Loucy (cell line): ENCODE data around the gene KCNAB3.

ENCODE experiments used
- H2AFZ ChIP-seq: fragments of 200-600 bp; sonication (generic); 2 replicates; pipeline ENCODE4 v1.6.0; 2016; ENCODE audit warnings: antibody characterized with exemption, mild to moderate bottlenecking, low read length, moderate library complexity
- H3F3A ChIP-seq: fragments of 200-600 bp; 2 replicates; pipeline ENCODE4 v1.6.0; 2016; ENCODE audit warnings: antibody characterized with exemption, low read depth, mild to moderate bottlenecking
- H3K27me3 ChIP-seq: fragments of 200-600 bp; sonication (generic); 2 replicates; pipeline ENCODE4 v1.6.1; 2014; ENCODE audit warnings: low read length, mild to moderate bottlenecking; ENCODE audit not compliant: insufficient read depth, poor library complexity, severe bottlenecking
- H3K36me3 ChIP-seq: fragments of 200-600 bp; sonication (generic); 2 replicates; pipeline ENCODE4 v1.6.1; 2016; ENCODE audit warnings: low read length; ENCODE audit not compliant: insufficient read depth
- H3K4me1 ChIP-seq: fragments of 200-600 bp; sonication (generic); 2 replicates; pipeline ENCODE4 v1.5.1; 2014; ENCODE audit warnings: low read length, mild to moderate bottlenecking; ENCODE audit not compliant: insufficient read depth, poor library complexity, severe bottlenecking
- H3K4me2 ChIP-seq: fragments of 200-600 bp; sonication (generic); 2 replicates; pipeline ENCODE4 v1.6.0; 2014; ENCODE audit warnings: antibody characterized with exemption, low read length, low read depth, mild to moderate bottlenecking; ENCODE audit not compliant: poor library complexity, severe bottlenecking
- H3K4me3 ChIP-seq: fragments of 200-600 bp; sonication (generic); 2 replicates; pipeline ENCODE4 v1.5.1; 2014; ENCODE audit warnings: low read length, mild to moderate bottlenecking, mixed read lengths; ENCODE audit not compliant: poor library complexity, severe bottlenecking
- H3K79me2 ChIP-seq: fragments of 200-600 bp; sonication (generic); 2 replicates; pipeline ENCODE4 v1.6.1; 2014; ENCODE audit warnings: low read length; ENCODE audit not compliant: insufficient read depth
- H3K9ac ChIP-seq: fragments of 200-600 bp; sonication (generic); 2 replicates; pipeline ENCODE4 v1.6.0; 2014; ENCODE audit warnings: mild to moderate bottlenecking, low read depth, low read length, moderate library complexity; ENCODE audit not compliant: poor library complexity, severe bottlenecking
- H3K9me2 ChIP-seq: fragments of 200-600 bp; sonication (generic); replicated peaks from 2 replicates; pipeline ENCODE4 v1.6.1; 2016; ENCODE audit warnings: low read depth, low read length, mixed read lengths
- H3K9me3 ChIP-seq: fragments of 200-600 bp; sonication (generic); 2 replicates; pipeline ENCODE4 v1.6.1; 2014; ENCODE audit warnings: mild to moderate bottlenecking, antibody characterized with exemption, low read length, low read depth; ENCODE audit not compliant: insufficient read depth
- H4K20me1 ChIP-seq: fragments of 200-600 bp; sonication (generic); 2 replicates; pipeline ENCODE4 v1.6.0; 2014; ENCODE audit warnings: antibody characterized with exemption, low read length, mild to moderate bottlenecking; ENCODE audit not compliant: insufficient read depth, poor library complexity, severe bottlenecking
- EZH2phosphoT487 ChIP-seq: fragments of 200-600 bp; IDR thresholded peaks from 2 replicates; pipeline ENCODE4 v1.6.1; 2018; ENCODE audit warnings: antibody characterized with exemption, mild to moderate bottlenecking, moderate library complexity, borderline replicate concordance
- TF ChIP-seq, protein P1 (sequence below): fragments of 200-600 bp; sonication (generic); conservative IDR thresholded peaks from 2 replicates; pipeline ENCODE4 v1.5.1; 2014; ENCODE audit warnings: mild to moderate bottlenecking, antibody characterized with exemption, low read length

KCNAB3 gene

DNA sequence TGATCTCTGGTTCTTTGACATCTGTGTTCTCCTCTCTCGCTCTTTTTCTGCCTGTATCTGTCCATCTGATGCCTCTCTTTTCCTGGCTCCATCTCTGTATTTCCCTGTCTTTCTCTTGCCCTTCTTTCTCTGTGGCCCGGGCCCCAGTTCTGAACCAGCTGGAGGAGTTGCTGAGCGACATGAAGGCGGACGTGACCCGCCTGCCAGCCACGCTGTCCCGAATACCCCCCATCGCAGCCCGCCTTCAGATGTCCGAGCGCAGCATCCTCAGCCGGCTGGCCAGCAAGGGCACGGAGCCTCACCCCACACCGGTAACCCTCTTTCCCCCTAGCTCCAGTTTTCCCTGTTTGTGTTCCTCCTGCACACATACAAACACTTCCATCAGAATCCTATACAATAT lies 19.4 kb downstream of the KCNAB3 start:
- Histone ChIP-seq H3K9me3 (no peaks in the 10 kb centered on the region), H3K4me2 (no peak overlapping the region), H3K27me3 (no peaks in the 10 kb centered on the region), H3K9ac (no peak overlapping the region), H3F3A (peaks cover 10% of the 10 kb centered on the region; the same call in 1 of the 2 replicates), H3K9me2 (no peaks in the 10 kb centered on the region), H3K79me2 (peaks cover 7% of the 10 kb centered on the region; the same call in 1 of the 2 replicates), H4K20me1 (peaks cover 4% of the 10 kb centered on the region), H3K4me1 (peaks cover 14% of the 10 kb centered on the region), H2AFZ (no peak overlapping the region), H3K36me3 (peaks cover 74% of the 10 kb centered on the region; the same call in 1 of the 2 replicates), H3K4me3 (no peak overlapping the region)
- TF ChIP-seq, protein P1, sequence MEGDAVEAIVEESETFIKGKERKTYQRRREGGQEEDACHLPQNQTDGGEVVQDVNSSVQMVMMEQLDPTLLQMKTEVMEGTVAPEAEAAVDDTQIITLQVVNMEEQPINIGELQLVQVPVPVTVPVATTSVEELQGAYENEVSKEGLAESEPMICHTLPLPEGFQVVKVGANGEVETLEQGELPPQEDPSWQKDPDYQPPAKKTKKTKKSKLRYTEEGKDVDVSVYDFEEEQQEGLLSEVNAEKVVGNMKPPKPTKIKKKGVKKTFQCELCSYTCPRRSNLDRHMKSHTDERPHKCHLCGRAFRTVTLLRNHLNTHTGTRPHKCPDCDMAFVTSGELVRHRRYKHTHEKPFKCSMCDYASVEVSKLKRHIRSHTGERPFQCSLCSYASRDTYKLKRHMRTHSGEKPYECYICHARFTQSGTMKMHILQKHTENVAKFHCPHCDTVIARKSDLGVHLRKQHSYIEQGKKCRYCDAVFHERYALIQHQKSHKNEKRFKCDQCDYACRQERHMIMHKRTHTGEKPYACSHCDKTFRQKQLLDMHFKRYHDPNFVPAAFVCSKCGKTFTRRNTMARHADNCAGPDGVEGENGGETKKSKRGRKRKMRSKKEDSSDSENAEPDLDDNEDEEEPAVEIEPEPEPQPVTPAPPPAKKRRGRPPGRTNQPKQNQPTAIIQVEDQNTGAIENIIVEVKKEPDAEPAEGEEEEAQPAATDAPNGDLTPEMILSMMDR, result no peak
- no peak for TF ChIP-seq EZH2phosphoT487

DNA sequence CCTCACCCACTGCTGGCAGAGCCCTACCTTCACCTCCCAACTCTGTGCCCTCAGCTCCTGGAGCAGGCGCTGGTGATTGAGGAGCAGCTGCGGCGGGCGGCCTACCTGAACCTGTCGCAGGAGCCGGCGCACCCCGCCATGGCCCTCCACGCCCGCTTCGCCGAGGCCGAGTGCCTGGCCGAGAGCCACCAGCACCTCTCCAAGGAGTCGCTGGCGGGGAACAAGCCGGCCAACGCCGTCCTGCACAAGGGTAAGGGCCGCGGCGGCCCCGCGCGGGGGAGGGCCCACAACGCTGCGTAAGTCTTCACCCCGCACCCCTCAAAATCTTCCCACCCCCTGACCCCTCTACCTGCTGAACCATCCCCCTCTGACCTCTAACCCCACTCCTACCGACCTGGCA lies 20.6 kb downstream of the KCNAB3 start:
- Histone ChIP-seq H3K4me1 (peaks cover 5% of the 10 kb centered on the region), H3K36me3 (peaks cover 86% of the 10 kb centered on the region; the same call in 1 of the 2 replicates), H3K27me3 (no peaks in the 10 kb centered on the region), H3K79me2 (no peaks in the 10 kb centered on the region), H3K9ac (no peak overlapping the region), H4K20me1 (peaks cover 4% of the 10 kb centered on the region), H3K4me2 (no peak overlapping the region), H3K9me3 (no peaks in the 10 kb centered on the region), H2AFZ (no peak overlapping the region), H3K9me2 (no peaks in the 10 kb centered on the region), H3F3A (peaks cover 10% of the 10 kb centered on the region; the same call in 1 of the 2 replicates), H3K4me3 (no peak overlapping the region)
- TF ChIP-seq EZH2phosphoT487, result no peak
- TF ChIP-seq, protein P1, result no peak

DNA sequence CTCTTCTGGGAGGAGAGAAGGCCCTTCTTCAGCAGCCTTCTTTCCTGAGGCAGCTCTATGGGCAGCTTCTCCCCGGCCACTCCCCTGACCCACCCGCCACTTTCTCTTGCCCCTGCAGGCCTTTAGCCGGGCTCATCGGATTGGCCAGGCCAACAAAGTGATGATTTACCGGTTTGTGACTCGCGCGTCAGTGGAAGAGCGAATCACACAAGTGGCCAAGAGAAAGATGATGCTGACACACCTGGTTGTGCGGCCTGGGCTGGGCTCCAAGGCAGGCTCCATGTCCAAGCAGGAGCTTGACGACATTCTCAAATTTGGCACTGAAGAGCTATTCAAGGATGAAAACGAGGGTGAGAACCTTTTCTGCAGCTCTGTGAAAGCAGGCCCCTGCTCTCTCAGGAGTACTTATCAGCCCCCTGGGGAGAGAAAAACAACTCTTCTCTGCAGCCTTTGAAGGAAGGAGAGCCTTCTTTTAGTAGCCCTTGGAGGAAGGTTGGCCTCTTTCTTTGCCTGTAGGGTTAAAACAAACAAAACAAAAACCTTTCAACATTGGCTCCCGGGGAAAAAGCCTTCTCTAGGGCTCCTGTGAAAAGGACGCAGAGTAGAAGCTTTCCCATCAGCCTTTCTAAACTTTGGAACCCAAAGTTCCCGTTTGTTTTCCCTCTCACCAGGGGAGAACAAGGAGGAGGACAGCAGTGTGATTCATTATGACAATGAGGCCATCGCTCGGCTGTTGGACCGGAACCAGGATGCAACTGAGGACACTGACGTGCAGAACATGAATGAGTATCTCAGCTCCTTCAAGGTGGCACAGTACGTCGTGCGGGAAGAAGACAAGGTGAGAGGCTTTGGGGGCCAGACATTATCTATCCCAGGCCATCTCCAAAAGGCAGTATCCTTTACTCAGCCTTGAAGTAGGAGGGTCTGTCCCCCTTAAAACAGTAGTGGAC lies 26.2 kb downstream of the KCNAB3 start:
- no peaks in the 10 kb centered on the region for H3K4me1 ChIP-seq
- H3K9me3 ChIP-seq, result no peaks in the 10 kb centered on the region
- H3K4me3 ChIP-seq, result no peak overlapping the region
- H3K9ac ChIP-seq, result no peak overlapping the region
- TF ChIP-seq EZH2phosphoT487, result no peak
- TF ChIP-seq, protein P1, result no peak
- no peaks in the 10 kb centered on the region for H3K79me2 ChIP-seq
- H3K36me3 ChIP-seq, result peaks cover 97% of the 10 kb centered on the region; the same call in 1 of the 2 replicates
- no peaks in the 10 kb centered on the region for H3K27me3 ChIP-seq
- no peaks in the 10 kb centered on the region for H4K20me1 ChIP-seq
- H3K4me2 ChIP-seq, result no peak overlapping the region
- no peaks in the 10 kb centered on the region for H3K9me2 ChIP-seq
- H2AFZ ChIP-seq, result no peak overlapping the region
- no peaks in the 10 kb centered on the region for H3F3A ChIP-seq
